HG02870 (cell line): ENCODE measurements around the gene PITPNM3.

Experiments
- ATAC-seq: cut with Tn5 transposase; IDR thresholded peaks from one replicate; pipeline ENCODE4 v1.9.1; 2021; ENCODE audit warnings: mild to moderate bottlenecking, moderate library complexity; ENCODE audit not compliant: unreplicated experiment

PITPNM3 gene

GRCh38 chr17:6422654-6423241 lies 133.6 kb downstream of the PITPNM3 start:
- no peak for ATAC-seq

DNA sequence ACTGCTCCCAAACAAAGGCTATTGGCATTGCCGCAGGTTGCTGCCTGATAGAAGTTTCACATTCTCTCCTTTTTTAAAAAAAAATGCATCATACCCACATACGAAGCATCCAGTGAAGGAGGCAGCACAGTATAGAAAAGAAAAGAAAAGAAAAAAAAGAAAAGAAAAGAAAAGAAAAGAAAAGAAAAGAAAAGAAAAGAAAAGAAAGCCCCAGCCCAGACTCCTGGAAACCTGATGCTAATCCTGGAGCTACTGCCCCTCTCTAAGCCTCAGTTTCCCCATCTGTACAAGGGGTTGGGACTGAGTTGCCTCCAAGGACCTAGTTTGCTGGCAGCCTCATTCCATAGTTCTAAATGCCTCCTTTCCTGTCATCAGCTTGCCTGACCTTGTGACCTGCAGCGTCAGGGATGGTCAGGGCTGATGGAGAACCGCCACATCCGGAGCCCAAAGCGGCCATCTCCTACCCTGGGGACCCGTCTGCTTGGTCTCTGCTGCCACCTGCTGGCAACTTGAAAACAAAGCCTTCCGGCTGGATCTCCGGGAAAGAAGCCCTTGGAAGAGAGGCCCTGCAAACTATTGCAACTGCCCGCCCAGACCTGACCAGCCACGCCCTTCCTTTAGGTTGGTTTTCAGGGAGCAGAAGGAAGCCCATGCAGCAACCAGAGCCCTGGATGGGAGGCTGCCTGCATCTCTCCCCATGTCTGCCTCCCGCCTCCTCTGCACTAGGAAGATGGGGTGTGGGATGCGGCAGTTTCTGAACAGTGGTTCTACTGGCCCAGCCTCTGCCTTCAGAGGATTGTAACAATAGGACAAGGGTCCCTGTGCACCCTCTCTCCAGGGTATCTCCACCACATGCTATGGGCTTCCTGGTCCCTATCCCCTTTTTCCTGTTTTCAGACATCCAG lies 134.4 kb downstream of the PITPNM3 start:
- no peak for ATAC-seq

- ATAC-seq = no peak
Observed at GRCh38 chr17:6420173-6420641, 136.1 kb downstream of the PITPNM3 start.

- ATAC-seq = no peak
Observed at GRCh38 chr17:6415616-6416015, 140.7 kb downstream of the PITPNM3 start.

DNA sequence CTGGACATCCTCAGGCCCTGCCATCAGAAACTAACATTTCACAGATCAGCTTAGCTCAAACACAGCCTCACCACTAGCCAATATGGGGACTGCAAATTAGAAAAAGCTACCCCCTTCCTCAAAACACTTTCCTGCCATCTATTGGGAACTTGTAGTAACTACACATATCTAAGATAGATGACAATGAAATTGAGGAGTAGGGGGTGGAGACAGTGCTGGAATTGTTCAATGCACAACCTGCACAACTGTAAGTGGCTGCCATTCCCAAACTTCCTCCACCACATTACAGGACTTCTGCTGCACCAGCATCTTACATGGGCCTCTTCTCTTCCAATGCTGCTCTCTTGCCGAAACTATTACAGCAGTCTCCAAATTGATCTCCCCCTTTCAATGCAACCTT lies 143.3 kb downstream of the PITPNM3 start:
- ATAC-seq = no peak

- no peak for ATAC-seq
Observed at GRCh38 chr17:6408735-6409134, 147.6 kb downstream of the PITPNM3 start.

GRCh38 chr17:6408276-6408675 lies 148.1 kb downstream of the PITPNM3 start:
- ATAC-seq = no peak

DNA sequence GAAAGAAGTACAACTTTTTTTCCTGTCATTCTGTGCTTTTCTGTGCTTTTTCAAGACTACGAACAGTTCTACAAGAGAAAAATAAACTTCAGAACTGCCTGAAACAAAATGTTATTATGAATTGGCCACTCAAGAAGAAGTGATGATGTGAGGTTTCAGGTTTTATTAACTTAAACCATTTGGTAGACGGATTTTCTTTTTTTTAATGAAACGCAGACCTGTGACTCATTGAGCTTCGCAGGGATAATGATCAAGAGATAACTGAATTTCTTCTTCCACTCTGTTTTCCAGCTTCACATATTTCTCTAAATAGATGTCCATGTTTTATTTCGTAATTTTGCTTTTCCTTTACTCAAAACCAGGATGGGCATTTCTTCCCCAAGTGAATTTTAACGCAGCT lies 154.1 kb downstream of the PITPNM3 start:
- no peak for ATAC-seq
